HG03432 (cell line): ENCODE results near the gene MOGAT2.
A peak's percentile ranks its signal among the peaks of the same experiment; 100 is the strongest.
"Not testable (repeated sequence)": the region's sequence is repeated elsewhere in the genome, so short reads cannot be mapped to it uniquely, and the experiment has no call there.

ENCODE experiments used
- ATAC-seq: cut with Tn5 transposase; IDR thresholded peaks from one replicate; pipeline ENCODE4 v1.9.1; 2021; ENCODE audit warnings: mild to moderate bottlenecking, moderate library complexity; ENCODE audit not compliant: unreplicated experiment

MOGAT2 gene

DNA sequence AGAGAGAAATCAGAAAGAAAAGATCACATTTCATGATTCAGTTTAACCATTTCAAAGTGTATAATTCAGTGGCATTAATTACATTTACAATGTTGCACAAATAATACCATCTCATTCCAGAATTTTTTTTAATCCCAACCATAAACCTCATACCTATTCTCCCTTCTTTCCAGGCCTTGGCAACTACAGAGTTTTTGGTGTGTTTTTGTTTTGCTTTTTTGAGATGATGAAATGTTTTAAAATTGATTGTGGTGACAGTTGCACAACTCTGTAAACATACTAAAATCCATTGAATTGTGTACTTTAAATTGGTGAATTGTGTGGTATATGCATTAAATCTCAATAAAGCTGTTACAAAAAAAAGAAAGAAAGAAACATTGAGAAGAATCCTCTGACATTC lies 37.3 kb downstream of the MOGAT2 start:
- not testable (repeated sequence) for ATAC-seq

DNA sequence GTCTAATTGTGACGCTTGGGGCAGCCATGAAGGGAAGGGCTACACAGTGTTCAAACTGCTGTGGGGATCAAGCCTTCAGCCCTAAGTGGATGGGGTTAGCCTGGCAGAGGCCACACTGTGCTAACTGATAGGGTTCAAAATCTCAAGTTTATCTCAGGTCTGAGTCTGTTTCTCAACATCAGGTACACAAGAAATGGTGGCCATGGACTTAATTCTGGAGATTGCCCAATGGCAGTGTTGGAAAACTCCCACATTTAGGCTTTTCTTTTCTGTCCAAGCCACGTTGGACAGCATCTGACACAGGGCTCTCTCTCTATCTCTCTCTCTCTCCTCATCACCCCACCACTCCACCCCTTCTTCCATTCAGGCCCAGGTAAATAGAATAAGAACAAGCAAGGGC lies 40.0 kb downstream of the MOGAT2 start:
- ATAC-seq: no peak

DNA sequence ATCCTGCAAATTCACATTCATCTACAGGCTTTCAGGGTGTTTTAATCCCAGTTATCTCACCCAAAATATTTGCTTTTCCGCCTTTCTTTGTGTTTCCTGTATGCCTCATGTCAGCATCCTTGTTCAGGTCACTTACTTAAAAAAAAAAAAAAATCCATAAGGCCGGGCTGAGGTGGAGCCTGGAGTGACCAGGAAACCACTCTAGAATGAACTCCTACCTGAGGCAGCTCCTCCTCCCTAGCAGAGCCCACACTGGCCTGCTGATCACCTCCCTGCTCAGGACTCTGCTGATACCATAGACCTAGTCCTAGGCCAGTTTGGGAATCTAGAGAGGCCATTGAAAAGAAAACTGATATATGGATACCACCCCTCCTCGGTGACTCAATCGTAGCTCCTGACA lies 42.2 kb downstream of the MOGAT2 start:
- ATAC-seq: no peak

DNA sequence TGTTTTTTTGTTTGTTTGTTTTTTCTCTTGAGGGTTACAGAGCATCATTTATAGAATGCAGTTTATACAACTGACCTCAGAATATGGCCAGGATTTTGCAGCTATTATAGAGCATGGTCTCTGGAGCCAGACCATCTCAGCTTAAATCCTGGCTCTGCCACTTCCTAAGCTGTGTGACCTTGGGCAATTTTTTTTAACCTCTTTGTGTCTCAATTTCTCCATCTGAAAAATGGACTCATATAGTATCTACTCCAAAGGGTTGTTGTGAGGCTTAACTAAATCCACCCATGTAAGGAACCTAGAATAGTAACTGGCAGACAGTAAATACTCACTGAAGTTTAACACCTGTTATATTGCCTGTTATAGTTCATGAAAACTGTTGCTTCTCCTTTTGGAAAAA lies 42.6 kb downstream of the MOGAT2 start:
- no peak for ATAC-seq

DNA sequence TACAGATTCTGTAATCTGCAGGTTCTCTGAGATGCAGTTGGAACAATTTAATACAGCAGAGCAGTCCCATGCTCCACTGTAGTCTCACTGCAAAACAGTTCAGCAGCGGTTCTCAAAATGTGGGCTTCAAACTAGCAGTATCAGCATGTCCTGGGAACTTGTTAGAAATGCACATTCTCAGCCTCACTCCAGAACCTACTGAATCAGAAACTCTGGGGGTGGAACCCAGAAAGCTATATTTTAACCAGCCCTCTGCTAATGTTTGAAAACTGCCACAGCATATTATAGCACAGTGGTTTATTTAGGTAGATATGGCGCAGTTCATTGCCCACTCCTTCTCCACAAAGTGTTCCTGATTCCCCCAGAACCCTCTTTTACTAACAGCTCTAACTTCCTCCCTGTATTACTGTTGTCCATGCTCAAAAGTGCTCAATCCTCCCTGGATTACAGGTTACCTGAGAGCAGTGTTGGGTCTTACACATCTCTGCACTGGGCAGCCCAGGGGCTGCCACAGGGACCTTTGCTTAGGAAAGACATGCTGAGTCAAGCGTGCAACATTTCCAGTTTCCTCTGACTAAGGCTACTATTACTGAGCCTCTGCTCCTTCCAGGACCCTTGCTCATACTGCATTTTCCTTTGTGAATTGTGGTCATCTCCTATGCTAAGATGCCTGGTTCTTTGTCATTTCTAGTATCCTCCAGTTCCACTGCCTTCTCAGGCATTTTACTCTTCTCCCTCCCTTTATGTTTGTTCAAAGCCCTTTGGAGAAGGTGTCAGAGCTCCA lies 43.3 kb downstream of the MOGAT2 start:
- ATAC-seq: no peak

DNA sequence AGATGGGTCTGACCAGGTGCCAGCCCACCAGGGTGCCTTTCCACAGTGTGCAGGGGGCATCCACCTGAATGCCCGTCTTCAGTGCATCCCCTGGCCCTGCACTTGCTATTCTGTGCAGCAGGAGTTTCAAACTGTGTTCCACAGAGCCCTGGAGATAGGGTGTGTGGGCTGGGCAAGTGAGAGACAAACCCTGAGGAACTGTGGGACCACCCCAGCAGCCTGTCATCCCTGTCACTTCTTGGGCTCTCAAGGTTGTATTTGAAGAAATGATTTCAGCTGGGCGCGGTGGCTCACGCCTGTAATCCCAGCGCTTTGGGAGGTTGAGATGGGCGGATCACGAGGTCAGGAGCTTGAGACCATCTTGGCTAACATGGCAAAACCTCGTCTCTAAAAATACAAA lies 44.5 kb downstream of the MOGAT2 start:
- ATAC-seq: no peak

DNA sequence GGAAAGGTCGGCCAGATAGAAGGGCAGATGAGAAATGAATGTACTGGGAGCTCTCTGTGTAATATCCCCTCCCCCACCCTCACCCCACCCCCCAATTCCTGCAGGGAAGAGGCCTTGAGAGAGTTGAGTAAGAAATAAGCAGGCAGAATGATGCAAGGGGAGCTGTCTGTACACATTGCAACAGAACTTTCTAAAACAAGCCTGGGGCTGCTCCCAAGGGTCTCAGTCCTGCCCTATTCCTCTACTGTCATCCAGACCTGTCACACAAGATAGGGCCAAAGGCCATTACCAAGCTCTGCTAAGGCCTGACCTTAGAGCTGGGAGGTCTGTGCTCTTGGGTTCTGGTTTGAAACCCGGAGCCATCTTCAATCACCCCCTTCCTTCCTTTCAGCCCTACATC lies 45.2 kb downstream of the MOGAT2 start:
- ATAC-seq: no peak

DNA sequence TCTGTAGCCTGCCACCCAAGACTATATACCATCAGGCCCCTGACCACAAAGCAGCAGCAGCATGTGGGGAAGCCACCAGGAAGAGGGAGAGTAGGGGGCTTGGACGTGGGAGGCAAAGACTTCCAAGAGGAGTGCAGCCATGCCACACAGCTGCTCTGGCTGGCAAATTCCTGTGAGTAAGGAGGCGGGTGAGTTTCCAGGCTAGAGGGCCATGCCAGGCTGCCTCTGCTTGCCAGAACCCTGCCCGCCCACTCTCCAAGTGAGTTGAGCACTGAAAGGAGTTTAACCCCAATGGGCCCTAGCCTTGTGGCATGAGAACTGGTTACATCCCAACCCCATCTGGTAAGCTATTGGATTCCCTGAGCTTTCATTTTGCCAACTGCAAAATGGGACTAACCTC lies 46.2 kb downstream of the MOGAT2 start:
- no peak for ATAC-seq

DNA sequence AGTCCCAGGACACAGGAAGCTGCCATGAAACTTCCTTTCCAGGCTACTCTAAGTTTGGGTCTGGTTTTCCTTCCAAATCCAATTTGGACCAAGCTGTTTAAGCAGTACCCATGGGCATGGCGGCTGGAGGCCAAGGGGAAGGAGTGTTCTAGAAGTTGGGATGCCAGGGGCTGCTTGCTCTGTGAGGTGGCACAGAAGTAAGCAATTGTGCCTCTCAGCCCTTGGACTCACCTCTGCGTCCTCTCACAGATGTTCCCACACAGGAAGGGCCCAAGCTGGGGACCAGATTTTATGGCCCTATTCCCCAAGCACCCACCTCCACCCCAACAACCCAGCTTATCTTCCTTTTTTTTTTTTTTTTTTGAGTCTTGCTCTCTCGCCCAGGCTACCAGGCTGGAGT lies 47.5 kb downstream of the MOGAT2 start:
- ATAC-seq: no peak

DNA sequence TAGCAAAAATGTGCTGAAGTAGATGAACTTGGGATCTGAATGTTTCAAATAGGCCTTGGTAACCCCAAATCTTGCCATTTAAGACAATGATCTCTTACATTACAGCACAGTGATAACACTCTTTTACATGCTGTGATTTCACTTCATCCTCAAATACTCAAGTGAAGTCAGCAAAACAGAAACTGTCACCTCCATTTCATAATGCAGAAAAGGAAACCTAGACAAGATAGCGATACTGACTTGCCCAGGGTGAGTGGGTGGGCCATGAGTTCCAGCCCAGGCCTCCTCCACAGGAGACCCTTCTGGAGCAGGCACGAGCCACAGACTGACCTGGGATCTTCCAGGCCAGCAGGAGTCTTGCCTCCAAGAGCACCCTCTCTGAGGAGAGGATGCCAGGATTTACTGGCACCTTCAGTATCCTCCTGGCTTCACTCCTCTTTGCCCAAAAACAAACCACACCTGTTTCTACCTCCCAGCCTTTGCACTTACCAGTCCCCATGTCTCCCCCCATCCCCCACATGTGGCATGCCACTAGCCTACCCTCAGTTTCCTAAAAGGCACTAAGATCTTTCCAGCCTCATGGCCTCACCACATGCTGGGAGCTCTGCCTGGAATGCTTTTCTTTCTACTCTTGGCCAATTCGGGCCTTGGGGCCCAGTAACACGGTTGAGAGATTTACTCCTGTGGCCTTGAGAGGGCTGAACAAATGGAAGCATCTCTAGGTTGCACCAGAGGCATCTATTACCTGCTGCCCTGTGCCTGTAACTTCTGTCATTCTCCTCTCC lies 49.0 kb downstream of the MOGAT2 start:
- ATAC-seq: no peak

DNA sequence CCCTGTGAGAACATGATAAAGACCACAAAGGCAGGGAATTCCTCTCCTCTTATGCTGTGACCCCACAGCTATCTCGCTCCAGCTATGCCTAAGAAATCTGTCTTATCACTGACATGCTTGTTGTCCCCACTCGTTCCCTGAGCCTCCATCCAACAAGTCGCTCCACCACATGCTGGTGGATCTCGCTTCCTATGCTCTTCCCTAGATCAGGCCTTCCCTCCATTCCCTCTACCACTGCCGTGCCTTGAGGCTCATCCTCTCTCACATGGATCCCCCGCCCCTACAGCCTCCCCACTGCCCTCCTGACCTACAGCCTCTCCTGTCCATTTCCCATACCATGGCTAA lies 49.6 kb downstream of the MOGAT2 start:
- no peak for ATAC-seq

DNA sequence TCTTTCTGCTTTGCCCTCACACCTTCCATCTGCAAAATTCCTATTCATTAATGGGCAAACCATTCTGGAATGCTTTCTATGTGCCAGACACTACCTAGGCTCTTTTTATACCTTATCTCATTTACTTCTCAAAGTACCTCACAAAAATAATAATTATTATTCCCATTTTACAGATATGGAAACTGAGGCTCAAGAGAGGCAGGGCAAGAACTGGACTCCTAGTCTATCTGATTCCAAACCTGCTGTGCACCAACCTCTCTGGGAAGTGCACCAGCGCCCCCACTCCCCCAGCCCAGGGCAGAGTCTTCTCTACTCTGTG lies 50.1 kb downstream of the MOGAT2 start:
- no peak for ATAC-seq

DNA sequence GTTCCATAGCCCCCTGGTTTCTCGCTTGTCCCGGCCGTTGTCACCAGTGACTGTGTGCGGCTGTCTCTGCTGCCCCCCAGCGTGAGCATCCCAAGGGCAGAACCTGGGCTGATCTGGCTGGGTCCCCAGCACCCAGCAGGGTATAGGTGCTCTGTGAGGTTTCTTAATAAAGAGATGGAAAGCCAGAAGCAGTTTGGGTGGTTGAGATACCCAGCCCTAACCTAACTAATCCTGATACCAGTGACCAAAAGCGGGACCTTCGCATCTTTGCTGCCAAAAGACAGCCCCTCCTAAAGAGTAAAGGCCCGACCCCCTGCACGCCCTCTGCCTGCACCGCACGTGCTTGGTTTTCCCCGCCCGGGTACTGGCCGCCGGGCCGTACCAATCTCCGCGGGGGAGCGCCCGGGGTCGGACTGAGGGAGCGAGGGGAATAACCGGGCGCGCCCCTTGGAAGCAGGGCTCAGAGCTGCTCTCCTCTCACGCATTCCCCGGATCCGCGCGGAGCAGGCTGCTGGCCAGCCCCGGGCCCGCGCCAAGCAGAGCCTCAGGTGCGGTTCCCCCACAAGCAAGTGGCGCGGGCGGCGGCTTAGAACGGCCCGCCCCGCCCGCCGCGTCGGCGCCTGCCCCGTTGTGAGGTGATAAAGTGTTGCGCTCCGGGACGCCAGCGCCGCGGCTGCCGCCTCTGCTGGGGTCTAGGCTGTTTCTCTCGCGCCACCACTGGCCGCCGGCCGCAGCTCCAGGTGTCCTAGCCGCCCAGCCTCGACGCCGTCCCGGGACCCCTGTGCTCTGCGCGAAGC lies 50.7 kb downstream of the MOGAT2 start, which contains the start of gene DGAT2:
DGAT2 (plus strand) TSS at position 667 of the 797 bp plus-strand sequence. CDS start 214 bp downstream, outside the sequence.
- ATAC-seq: peak; percentile 76

DNA sequence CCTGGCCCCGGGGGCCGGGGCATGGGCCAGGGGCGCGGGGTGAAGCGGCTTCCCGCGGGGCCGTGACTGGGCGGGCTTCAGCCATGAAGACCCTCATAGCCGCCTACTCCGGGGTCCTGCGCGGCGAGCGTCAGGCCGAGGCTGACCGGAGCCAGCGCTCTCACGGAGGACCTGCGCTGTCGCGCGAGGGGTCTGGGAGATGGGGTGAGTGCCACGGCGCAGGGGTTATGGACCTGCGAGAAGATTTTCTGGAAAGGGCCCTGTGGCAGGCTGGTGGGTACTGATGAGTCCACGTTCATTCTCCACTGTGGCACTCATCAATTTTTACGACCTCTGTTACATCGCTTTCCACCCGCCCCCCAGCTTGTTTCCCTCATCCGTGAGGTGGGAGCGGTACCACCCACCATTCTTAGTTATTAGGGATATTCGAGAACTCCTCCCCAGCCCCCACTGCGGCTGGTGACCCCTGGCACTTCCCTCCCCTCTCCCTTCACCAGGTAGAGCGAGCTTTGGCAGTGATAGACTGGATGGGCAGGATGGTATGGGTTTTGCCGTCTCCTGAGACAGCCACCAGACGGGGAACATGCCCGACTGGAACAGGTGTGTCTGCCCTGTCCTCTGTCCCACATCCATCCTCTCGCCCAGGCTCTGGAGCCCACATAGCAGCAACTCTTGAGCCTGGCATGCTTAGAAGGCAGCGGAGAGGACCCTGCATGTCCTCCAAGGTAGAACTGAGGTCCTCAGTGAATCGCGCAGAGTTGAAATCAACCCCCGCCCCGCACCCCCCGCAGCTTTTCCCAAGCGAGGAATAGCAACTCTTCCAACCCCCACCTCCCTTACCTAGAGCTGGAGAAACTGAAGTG lies 51.5 kb downstream of the MOGAT2 start:
- no peak for ATAC-seq

DNA sequence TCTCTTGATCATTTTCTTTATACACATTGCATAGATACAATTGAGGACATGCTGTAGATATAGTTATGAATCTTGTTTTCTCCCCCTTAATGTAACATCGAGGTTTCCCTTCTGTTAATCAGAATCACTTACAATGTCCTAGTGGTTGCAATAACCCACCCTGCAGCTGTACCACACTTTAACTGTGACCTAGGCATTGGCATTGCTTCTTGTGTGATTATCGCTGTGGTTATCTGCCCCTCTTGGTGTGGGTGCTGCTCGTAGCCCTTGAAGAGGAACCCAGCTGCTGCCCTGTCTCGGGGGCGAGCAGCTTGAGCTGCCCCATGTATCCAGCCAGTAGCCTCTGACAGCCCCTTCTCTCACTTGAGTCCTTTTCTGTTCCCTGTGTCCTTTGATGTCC lies 52.5 kb downstream of the MOGAT2 start:
- ATAC-seq: no peak

DNA sequence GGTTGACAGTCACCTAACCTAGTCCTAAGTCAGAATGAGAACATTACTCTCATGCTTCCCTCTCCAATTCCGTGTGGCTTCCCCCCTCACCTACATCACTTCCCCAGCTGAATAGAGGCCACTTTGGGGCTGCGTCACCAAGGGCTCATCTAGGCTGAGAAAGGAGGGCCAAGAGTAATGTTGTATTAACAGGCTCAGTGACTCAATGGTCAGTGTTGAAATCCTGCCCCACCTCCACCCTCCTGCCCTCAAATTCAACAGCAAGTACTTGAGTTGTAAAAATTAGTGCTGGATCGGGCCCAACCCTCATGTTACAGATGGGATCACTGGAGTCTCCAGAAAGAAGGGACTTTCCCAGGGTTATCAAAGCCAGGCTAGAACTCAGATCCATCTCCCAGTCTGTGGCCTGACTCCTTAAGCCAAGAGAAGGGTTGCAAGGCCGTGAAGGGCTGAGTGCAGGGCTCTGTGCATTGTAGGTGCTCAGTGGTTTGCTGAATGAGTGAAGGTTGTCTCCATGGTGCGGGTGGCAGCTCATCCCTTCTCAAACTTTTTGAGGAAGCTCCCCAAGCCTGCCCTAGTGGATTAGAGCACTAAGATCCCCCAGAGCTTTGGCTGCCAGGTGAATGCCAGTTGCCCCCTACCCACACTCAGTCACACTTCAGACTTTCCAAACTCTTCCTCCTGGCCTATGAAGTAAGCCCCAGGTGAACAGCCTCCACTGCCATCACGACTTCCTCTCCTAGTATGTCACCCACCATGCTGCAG lies 54.2 kb downstream of the MOGAT2 start:
- ATAC-seq: no peak

DNA sequence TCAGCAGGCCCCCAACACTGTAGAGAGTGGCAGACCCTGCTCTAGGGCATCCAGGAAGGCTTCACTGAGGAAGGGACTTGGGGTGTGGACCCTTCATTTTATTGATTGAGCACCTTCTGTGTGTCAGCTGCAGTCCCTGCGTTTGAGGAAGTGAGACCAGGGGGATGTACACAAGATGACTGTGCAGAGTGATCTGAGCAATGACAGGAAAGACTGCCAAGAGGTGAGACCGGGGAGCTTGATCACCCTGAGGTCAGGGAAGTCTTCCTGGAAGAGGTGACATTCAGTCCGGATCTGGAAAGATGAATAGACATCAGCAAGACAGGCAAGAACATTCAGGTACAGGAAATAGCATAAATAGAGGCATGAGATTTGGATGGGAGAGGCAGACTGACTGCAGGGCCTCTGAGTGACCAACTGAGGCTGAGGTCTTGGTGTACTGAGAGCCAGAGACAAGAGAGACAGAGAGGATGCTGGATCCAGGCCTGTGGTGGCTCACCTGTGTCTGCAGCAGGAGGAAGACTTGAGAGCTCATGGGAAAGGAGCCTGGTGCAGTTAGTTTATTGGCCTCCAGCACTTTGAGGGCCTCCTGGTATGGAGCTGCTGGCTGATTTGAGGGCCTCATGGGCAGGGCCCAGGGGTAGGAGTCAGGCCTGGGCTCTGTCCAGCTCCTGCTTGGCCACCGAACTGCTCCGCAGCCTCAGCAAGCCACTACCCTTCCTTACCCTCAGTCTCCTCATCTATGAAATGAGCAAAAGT lies 56.1 kb downstream of the MOGAT2 start:
- peak; percentile 83 for ATAC-seq

DNA sequence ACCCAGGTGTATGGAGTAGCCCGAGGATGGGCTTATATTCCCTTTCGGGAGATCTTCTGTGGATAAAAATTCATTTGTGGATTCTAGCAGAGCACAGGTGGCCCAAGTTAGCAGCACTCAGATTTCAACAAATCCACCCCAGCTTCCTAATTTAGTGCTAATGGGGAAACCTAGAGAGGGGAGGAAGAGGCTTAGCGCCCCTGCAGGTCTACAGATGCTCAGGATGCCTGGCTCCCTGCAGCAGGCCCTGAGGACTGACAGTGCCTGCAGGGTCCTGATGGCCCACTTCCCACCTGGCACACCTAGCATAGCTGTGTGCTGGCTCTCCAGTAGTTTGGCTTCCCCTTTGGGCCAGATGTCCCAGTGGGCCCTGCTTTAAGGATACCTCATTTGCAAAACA lies 57.4 kb downstream of the MOGAT2 start:
- no peak for ATAC-seq

DNA sequence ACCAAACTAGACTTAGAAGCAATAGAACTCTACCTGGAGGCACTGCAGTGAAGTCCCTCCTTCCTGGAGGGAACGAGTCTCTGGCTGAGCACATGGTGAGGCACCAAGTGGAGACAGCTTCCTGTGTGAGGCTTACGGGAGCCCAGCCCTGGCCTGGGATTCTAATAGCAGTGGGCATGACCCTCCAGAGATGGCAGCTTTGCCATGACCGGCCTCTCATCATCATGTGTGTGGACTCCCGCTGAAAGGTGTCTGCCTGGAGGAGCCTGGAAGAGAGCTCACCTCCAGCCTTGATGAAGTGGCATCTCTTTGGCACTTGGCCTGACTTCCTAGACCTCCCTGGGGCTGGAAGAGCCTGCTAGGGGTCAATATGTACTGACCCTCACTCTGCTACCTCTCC lies 58.9 kb downstream of the MOGAT2 start:
- no peak for ATAC-seq
